Fibroblast of the aortic adventitia (primary cell): Measurements from ENCODE around the gene DUSP9. TPM values are rescaled to one million over a fixed set of nuclear protein-coding genes. Genes with fewer than 3 reads are reported as not detected.

Source experiments
- DNase-seq: peaks from one replicate; pipeline ENCODE4 v3.0.0-alpha.2; 2010; ENCODE audit warnings: low read depth
- H3K4me3 ChIP-seq: 2 replicates; pipeline ENCODE4 v1.5.1; 2011; ENCODE audit warnings: low read depth, mild to moderate bottlenecking, control low read depth, low read length, moderate library complexity
- CTCF ChIP-seq: IDR thresholded peaks from 2 replicates; pipeline ENCODE4 v1.5.1; 2011; ENCODE audit warnings: mild to moderate bottlenecking, low read length, control low read depth, inconsistent platforms; ENCODE audit not compliant: insufficient read depth
- total RNA-seq: library from RNA; depleted of rRNA; stranded (reverse); fragments of >200 nt; gene quantifications from 2 replicates; pipeline ENCODE4 v1.2.3, GENCODE V29; 2012; ENCODE audit warnings: low replicate concordance

Gene DUSP9
- total RNA-seq, 1 donor = not detected

GRCh38 chrX:153649178-153649914, 2.3 kb downstream of the DUSP9 start:
- peak; percentile 29 for TF ChIP-seq CTCF
- DNase-seq = peak; percentile 8
- H3K4me3 ChIP-seq = no peak overlapping the region

DNA sequence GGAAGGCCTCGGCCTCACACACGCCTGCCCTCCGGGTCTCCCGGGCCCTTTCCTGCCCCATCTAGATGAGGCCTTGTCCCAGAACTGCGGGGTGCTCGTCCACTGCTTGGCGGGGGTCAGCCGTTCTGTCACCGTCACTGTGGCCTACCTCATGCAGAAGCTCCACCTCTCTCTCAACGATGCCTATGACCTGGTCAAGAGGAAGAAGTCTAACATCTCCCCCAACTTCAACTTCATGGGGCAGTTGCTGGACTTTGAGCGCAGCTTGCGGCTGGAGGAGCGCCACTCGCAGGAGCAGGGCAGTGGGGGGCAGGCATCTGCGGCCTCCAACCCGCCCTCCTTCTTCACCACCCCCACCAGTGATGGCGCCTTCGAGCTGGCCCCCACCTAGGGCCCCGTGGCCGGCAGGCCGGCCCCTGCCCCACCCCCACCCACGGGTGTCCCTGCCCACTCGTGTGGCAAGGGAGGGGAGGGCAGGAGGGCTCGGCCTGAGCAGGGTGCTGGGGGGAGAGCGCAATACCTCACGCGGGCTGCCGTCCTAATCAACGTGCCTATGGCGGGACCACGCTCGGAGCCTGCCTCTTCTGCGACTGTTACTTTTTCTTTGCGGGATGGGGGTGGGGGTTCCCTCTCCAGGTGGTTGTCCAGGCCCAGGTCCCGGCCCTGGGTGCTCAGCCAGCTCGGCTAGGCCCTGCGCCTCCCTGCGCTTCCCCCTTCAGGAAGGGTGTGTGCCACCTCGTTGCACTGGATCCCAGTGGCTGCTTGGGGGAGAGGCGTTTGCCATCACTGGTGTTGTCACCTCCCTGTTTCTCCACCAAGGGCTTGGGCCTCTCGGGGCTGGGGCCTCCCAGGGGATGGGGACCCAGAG, 3.1 kb downstream of the DUSP9 start:
- H3K4me3 ChIP-seq = no peak overlapping the region
- TF ChIP-seq CTCF = no peak
- no peak for DNase-seq

GRCh38 chrX:153650959-153651358, 4.0 kb downstream of the DUSP9 start:
- H3K4me3 ChIP-seq = no peak overlapping the region
- no peak for TF ChIP-seq CTCF
- DNase-seq = no peak

- H3K4me3 ChIP-seq = no peak overlapping the region
- DNase-seq = no peak
- peak; percentile 45 for TF ChIP-seq CTCF
These were observed 4.6 kb downstream of the DUSP9 start for GRCh38 chrX:153651540-153652079.

GRCh38 chrX:153653556-153653955, 6.6 kb downstream of the DUSP9 start:
- no peak for DNase-seq
- TF ChIP-seq CTCF = no peak
- no peak overlapping the region for H3K4me3 ChIP-seq

DNA sequence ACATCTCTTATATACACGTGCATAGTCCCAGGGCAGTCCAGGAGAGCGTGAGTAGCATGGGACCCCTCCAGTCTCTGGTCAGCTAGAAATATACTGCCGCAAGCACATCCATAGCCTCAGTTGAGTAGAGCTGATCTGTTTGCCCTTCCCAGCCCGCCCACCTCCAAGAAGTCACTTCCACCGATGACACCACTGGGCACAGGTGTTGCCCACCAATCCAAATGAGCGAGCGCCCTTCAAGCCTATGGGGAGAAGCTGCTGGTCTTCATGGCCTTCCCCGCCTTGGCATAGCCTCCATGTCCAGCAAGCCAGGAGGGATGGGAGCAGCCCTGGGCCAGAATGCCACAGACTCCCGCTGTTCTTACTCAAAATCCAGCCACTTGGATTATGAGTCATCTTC, 10.2 kb downstream of the DUSP9 start:
- DNase-seq = no peak
- TF ChIP-seq CTCF = no peak
- no peak overlapping the region for H3K4me3 ChIP-seq
